Pancreas (tissue), 10 donors: ENCODE measurements around the gene LMX1A. TPM values are rescaled to one million over a fixed set of nuclear protein-coding genes. Genes with fewer than 3 reads are reported as not detected.

Experiments used
- ATAC-seq, 4 donors: fragments of 200-7000 bp; cut with Tn5 transposase; one replicate each; pipeline versions ENCODE4 v1.8.0 to v1.9.1; 2020; ENCODE audit warnings: mild to moderate bottlenecking in 4 of 4, moderate library complexity in 4 of 4
- DNase-seq, 6 donors: peaks; one replicate each; pipeline ENCODE4 v3.0.0-alpha.2; 2020
- FAIRE-seq: peaks from 2 replicates; lab custom pipeline; 2012; peaks lifted over from hg19 to GRCh38; lab: Jason Lieb, UNC
- H3K27ac ChIP-seq, 4 donors: fragments of 200-600 bp; sonication (generic); 1 replicate in 3 of 4; 2 replicates in 1 of 4; pipeline versions ENCODE4 v1.5.0 to v1.8.0; 2020
- H3K27me3 ChIP-seq, 4 donors: fragments of 200-600 bp; one replicate each; pipeline ENCODE4 v1.8.0; 2021
- H3K36me3 ChIP-seq, 3 donors: fragments of 200-600 bp; sonication (generic) in 1 of 3; one replicate each; pipeline versions ENCODE4 v1.5.0 to v1.8.0; 2020 to 2021
- H3K4me1 ChIP-seq, 3 donors: fragments of 200-600 bp; one replicate each; pipeline ENCODE4 v1.8.0; 2021
- H3K4me3 ChIP-seq, 4 donors: fragments of 200-600 bp; sonication (generic) in 2 of 4; one replicate each; pipeline versions ENCODE4 v1.5.0 to v1.8.0; 2020 to 2021
- H3K9me3 ChIP-seq, 4 donors: fragments of 200-600 bp; one replicate each; pipeline ENCODE4 v1.8.0; 2021
- CTCF ChIP-seq, 4 donors: fragments of 200-600 bp; sonication (generic) in 3 of 4; IDR thresholded peaks; one replicate each; pipeline versions ENCODE4 v1.5.0 to v1.8.0; 2021; ENCODE audit warnings: antibody characterized with exemption in 4 of 4
- WGBS, 2 donors: extraction: QIAGEN DNeasy Blood & Tissue Kit; methylation state at CpG; one replicate each; pipeline ENCODE4 v1.1.7; 2013; 5-methylcytosine and 5-hydroxymethylcytosine counted together
- intact Hi-C, 3 donors: fragments of 100-400 bp; cut with DNase I; formaldehyde crosslinking; loops; one replicate each; pipeline versions ENCODE4 v1.11.1 to v1.14.2; 2022
- polyA plus RNA-seq, 2 donors: library from polyadenylated mRNA; stranded (reverse); fragments of 200-250 nt; gene quantifications; one replicate each; pipeline ENCODE4 v1.2.3, GENCODE V29; 2013
- total RNA-seq, 6 donors: library from RNA; stranded (reverse); fragmentation: NEBNext Ultra II Directional in 4 of 6; extraction: Animal tissue kit (Norgen Biotek cat#: 25700) in 4 of 6; gene quantifications; one replicate each; pipeline versions ENCODE4 v1.2.1 to v1.2.4, GENCODE V29; 2021 to 2023
- donor health status: healthy with polysubstance abuse.
- donor health status: DM: no; HTN: no; CAD: no; lungs with moderate emphysema.
- donor health status: DM: no; HTN: no; CAD: no.
- donor health status: control.
- donor health status: control.
- donor health status: Bipolar disorder and iron deficiency.
- donor health status: DM: yes; HTN: yes; CAD: no.
- donor health status: DM: no; HTN: no; CAD: no.
- donor health status: DM: no; HTN: no; CAD: no.
- donor health status: DM: yes; HTN: yes; CAD: no.

The LMX1A gene
- total and polyA plus RNA-seq, 8 donors, result 0.11 TPM; not detected in 7

- Histone ChIP-seq H3K4me3 (no peak overlapping the region), H3K9me3 (no peaks in the 10 kb centered on the region), H3K4me1 (no peaks in the 10 kb centered on the region), H3K27ac (no peak overlapping the region), H3K27me3 (no peaks in the 10 kb centered on the region), H3K36me3 (no peaks in the 10 kb centered on the region)
- 49 to 51% methylated on average over 11 of the region's 11 CpGs for WGBS, 2 donors
- ATAC-seq (peak in 3 of 4 donors; percentile 35 to 53 (median 44)), FAIRE-seq (no peak), DNase-seq (no peak)
- TF ChIP-seq CTCF (IDR thresholded peaks at IDR 0.05), result no peak
- intact Hi-C loops, result no loop called here
Measured at GRCh38 chr1:165162671-165163241, 193.8 kb downstream of the LMX1A start.

GRCh38 chr1:165161130-165161529 is 195.4 kb downstream of the LMX1A start:
- intact Hi-C loops, result no loop called here
- no peaks in the 10 kb centered on the region for H3K36me3 ChIP-seq
- no peak for TF ChIP-seq CTCF (IDR thresholded peaks at IDR 0.05)
- H3K27me3 ChIP-seq, result no peaks in the 10 kb centered on the region
- H3K27ac ChIP-seq, result no peak overlapping the region
- no peaks in the 10 kb centered on the region for H3K9me3 ChIP-seq
- H3K4me3 ChIP-seq, result no peak overlapping the region
- no peaks in the 10 kb centered on the region for H3K4me1 ChIP-seq
- ATAC-seq (peak in 3 of 4 donors; percentile 25 to 64 (median 44)), DNase-seq (peak in 2 of 6 donors; percentile 11 to 17), FAIRE-seq (no peak)
- WGBS, 2 donors, result 46 to 52% methylated on average over 4 of the region's 4 CpGs

- Histone ChIP-seq H3K27me3 (no peaks in the 10 kb centered on the region), H3K4me3 (no peak overlapping the region), H3K27ac (no peak overlapping the region), H3K36me3 (no peaks in the 10 kb centered on the region), H3K4me1 (no peaks in the 10 kb centered on the region), H3K9me3 (no peaks in the 10 kb centered on the region)
- no peak for TF ChIP-seq CTCF (IDR thresholded peaks at IDR 0.05)
- no peak for ATAC-seq
- no peak for DNase-seq
- intact Hi-C loops, result loop anchor here in 1 of 3 donors (5.0 kb wide), 1 partner anchor 214 kb away; no protein-coding TSS in a partner anchor
- FAIRE-seq, result no peak
- 64 to 71% methylated on average over 5 of the region's 5 CpGs for WGBS, 2 donors
Measured at GRCh38 chr1:165153182-165153581, 203.3 kb downstream of the LMX1A start.

- H3K9me3 ChIP-seq, result no peaks in the 10 kb centered on the region
- H3K4me3 ChIP-seq, result no peak overlapping the region
- DNase-seq (no peak), ATAC-seq (peak; percentile 28 to 73 (median 64)), FAIRE-seq (no peak)
- no peaks in the 10 kb centered on the region for H3K4me1 ChIP-seq
- no peak for TF ChIP-seq CTCF (IDR thresholded peaks at IDR 0.05)
- H3K36me3 ChIP-seq, result no peaks in the 10 kb centered on the region
- WGBS, 2 donors, result 27 to 32% methylated on average over 3 of the region's 3 CpGs
- no peak overlapping the region for H3K27ac ChIP-seq
- H3K27me3 ChIP-seq, result no peaks in the 10 kb centered on the region
- intact Hi-C loops, result loop anchor here in 1 of 3 donors (5.0 kb wide), 1 partner anchor 215 kb away; no protein-coding TSS in a partner anchor
Measured at GRCh38 chr1:165152727-165153126, 203.8 kb downstream of the LMX1A start.

GRCh38 chr1:165152109-165152508 is 204.4 kb downstream of the LMX1A start:
- H3K36me3 ChIP-seq, result no peaks in the 10 kb centered on the region
- H3K9me3 ChIP-seq, result no peaks in the 10 kb centered on the region
- DNase-seq (no peak), ATAC-seq (peak in 1 of 4 donors; percentile 31), FAIRE-seq (no peak)
- no peak for TF ChIP-seq CTCF (IDR thresholded peaks at IDR 0.05)
- H3K4me3 ChIP-seq, result no peak overlapping the region
- intact Hi-C loops, result loop anchor here in 1 of 3 donors (5.0 kb wide), 1 partner anchor 215 kb away; no protein-coding TSS in a partner anchor
- 35 to 36% methylated on average over 5 of the region's 5 CpGs for WGBS, 2 donors
- no peaks in the 10 kb centered on the region for H3K27me3 ChIP-seq
- no peaks in the 10 kb centered on the region for H3K4me1 ChIP-seq
- H3K27ac ChIP-seq, result no peak overlapping the region
